ENCODE results near the gene IL3RA. TPM values are rescaled to one million over a fixed set of nuclear protein-coding genes. Genes with fewer than 3 reads are reported as not detected.

IL3RA gene
- total and polyA plus RNA-seq, 12 donors, result 4.5 to 20.8 (median 5.3) TPM

DNA sequence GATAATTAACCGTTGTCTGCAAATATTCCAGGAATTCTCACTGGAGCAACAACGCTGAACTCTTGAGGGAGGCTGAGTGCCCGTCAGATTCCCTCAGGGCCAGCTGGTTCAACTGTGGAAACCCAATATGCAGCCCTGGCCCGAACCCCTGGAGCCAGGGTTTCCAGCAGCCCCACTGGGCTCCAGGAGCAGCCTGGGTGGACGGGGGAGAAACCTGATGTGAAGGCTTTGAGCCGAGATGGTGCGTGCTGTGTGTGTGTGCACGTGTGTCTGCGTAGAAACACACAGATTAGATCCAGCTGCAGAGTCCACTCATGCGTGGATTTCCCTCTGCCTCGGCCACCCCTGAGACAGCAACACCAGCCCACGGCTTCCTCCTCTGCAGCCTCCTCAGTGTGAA, 74.7 kb downstream of the IL3RA start:
- H3K4me1 ChIP-seq, result no peaks in the 10 kb centered on the region
- 70 to 82% methylated on average over 12 of the region's 12 CpGs for WGBS, 2 donors
- no peak for DNase-seq
- no peaks in the 10 kb centered on the region for H3K9me3 ChIP-seq
- no peak overlapping the region for H3K27ac ChIP-seq
- no peaks in the 10 kb centered on the region for H3K27me3 ChIP-seq
- ATAC-seq, result peak in 1 of 8 donors; percentile 40
- no peak for TF ChIP-seq CTCF (IDR thresholded peaks at IDR 0.05)
- peaks cover 0 to 68% (median 31%) of the 10 kb centered on the region in 9 donors for H3K36me3 ChIP-seq
- H3K4me3 ChIP-seq, result no peak overlapping the region
- intact Hi-C loops (cut with DNase I), result loop anchor here in 1 of 10 donors (5.0 kb wide), 1 partner anchor 36 kb away; no protein-coding TSS in a partner anchor

GRCh38 chrX:1412551-1413161, 76.1 kb downstream of the IL3RA start:
- ATAC-seq, result peak in 1 of 8 donors; percentile 14
- no peak for TF ChIP-seq CTCF (IDR thresholded peaks at IDR 0.05)
- intact Hi-C loops (cut with DNase I), result loop anchor here in 1 of 10 donors (5.0 kb wide), 1 partner anchor 35 kb away; no protein-coding TSS in a partner anchor
- Histone ChIP-seq H3K9me3 (no peaks in the 10 kb centered on the region), H3K36me3 (peaks cover 0 to 62% (median 17%) of the 10 kb centered on the region in 9 donors), H3K4me3 (no peak overlapping the region), H3K27ac (no peak overlapping the region), H3K4me1 (no peaks in the 10 kb centered on the region), H3K27me3 (no peaks in the 10 kb centered on the region)
- DNase-seq, result no peak
- 91 to 93% methylated on average over 30 to 31 of the region's 31 CpGs for WGBS, 2 donors

DNA sequence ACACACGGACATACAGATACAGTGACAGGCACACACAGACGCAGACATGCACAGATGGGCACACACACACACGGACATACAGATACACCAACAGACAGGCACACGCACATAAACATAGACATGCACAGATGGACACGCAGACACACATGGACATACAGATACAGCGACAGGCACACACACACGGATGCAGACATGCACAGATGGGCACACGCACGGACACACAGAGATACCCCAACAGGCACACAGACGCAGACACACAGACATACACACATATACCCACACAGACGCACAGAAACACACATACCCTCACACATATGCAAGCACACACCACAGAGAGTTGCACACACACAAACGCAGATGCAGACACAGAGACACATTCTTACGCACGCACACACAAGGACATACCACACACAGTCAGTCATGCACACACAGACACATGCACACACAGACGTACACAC, 79.8 kb downstream of the IL3RA start:
- DNase-seq, result no peak
- no peak for TF ChIP-seq CTCF (IDR thresholded peaks at IDR 0.05)
- Histone ChIP-seq H3K36me3 (peaks cover 0 to 81% (median 31%) of the 10 kb centered on the region in 9 donors), H3K27ac (no peak overlapping the region), H3K9me3 (peaks cover 0 to 10% (median 5%) of the 10 kb centered on the region in 11 donors), H3K4me1 (no peaks in the 10 kb centered on the region), H3K4me3 (no peak overlapping the region), H3K27me3 (no peaks in the 10 kb centered on the region)
- intact Hi-C loops (cut with DNase I), result no loop called here
- WGBS, 2 donors, result 72 to 85% methylated on average over 15 of the region's 15 CpGs
- ATAC-seq, result no peak

DNA sequence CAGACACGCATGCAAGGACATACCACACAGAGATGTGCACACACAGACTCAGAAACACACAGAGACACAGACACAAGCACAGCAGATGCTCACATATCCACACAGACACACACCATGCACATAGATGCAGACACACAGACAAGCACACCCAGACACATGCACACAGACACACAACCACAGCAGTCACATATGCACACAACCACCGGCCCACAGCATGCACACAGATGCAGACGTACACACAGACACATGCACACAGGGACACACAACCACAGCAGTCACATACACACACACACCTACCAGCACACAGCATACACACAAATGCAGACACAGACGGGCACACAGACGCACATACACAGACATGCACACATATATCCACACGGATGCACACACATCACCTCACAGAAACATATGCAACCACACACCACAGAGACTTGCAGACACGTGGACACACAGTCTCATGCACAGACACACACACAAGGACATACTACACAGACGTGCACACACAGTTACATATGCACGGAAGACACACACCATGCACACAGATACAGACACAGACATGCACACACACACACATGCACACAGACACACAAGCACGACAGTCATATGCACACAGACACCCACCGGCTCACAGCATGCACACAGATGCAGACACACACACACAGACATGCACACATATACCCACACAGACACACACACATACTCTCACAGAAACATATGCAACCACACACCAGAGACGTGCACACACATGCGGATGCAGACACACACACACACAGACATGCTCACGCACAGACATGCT, 80.6 kb downstream of the IL3RA start:
- ATAC-seq (no peak), DNase-seq (no peak)
- Histone ChIP-seq H3K27me3 (no peaks in the 10 kb centered on the region), H3K27ac (no peak overlapping the region), H3K36me3 (peaks cover 0 to 77% (median 34%) of the 10 kb centered on the region in 9 donors), H3K9me3 (peaks cover 0 to 16% (median 12%) of the 10 kb centered on the region in 11 donors), H3K4me3 (no peak overlapping the region), H3K4me1 (no peaks in the 10 kb centered on the region)
- no peak for TF ChIP-seq CTCF (IDR thresholded peaks at IDR 0.05)
- 71 to 87% methylated on average over 14 of the region's 14 CpGs for WGBS, 2 donors
- intact Hi-C loops (cut with DNase I), result no loop called here
